Kidney glomerular epithelial cell (primary cell): Measurements from ENCODE around the gene IQCB1.
A peak's percentile ranks its signal among the peaks of the same experiment; 100 is the strongest.
"Not testable (repeated sequence)": the region's sequence is repeated elsewhere in the genome, so short reads cannot be mapped to it uniquely, and the experiment has no call there.

ENCODE experiments used
- DNase-seq: peaks from one replicate; lab custom pipeline; 2025; lab: John Stamatoyannopoulos, UW

IQCB1 gene

DNA sequence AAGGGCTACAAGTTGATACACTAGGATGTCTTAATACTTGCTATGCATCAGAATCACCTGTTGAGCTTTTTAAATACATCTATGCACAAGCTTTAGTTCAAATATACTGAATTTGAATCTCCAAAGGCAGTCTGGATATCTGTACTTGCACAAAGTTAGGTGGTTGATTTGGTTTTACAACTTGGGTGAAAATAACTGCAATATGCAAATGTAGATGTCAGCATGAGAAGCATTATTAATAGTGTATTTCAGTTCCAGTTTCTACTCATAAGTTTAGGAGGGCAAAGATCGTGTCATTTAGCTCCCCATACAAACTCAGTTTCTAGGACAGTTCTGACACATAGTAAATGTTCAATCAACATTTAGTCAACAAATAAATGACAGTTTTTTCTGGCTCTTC is 25.6 kb downstream of the IQCB1 start:
- no peak for DNase-seq

DNA sequence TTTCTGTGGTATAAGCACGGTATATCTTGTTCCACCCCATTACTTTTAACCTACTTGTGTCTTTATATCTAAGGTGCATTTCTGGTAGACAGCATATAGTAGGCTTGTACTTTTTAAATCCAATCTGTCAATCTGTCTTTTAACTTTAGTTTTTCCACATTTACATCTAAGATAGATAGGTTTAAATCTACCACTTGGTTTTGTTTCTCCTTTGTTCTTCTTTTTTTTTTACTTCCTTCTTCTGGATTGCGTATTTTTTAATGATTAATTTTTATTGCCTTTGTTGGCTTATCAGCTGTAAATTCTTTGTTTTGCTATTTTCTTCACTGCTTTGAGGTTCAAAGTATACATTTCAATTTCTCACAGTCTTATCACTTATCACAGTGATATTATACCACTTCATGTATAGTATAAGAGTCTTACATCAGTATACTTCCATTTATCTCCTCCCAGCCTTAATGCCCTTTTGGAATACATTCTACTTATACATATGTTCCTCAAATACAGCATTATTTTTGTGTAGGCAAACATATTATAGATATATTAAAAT is 31.0 kb downstream of the IQCB1 start:
- DNase-seq: no peak

DNA sequence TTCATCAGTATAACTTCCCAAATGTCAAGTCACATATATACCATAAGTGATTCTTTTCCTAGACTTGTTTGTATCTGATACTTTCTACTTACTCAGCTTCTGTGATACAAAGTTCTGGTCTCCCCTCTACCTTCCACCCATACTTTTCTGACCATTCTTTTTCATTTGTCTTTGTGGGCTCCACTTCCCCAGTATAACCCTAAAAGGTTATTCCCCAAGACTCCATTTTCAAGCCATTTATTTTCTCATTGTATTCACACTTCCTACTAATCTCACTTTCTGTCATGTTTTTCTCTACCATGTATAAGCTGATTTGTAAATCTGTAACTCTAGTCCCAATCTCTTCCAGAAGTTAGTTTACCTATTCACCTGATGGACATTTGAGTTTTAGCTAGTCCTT is 34.0 kb downstream of the IQCB1 start:
- no peak for DNase-seq

DNA sequence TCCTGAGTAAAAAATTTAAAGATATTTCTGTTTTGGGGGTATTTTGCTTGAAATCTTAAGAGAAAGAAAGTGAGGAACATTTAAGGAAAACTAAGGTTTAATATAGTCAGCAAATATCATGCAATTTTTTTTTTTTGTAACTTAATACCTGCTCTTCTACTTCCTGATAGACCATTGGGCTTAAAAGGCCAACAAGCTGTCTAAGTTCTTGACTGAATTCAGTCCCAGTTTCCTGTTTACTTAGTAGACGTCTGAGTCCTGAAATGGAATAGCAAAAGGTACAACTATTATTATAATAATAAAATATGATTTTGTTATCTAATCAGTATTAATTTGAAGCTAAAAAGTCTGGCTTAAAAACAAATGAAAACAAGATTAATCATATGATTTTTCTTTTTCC is 37.9 kb downstream of the IQCB1 start:
- no peak for DNase-seq

DNA sequence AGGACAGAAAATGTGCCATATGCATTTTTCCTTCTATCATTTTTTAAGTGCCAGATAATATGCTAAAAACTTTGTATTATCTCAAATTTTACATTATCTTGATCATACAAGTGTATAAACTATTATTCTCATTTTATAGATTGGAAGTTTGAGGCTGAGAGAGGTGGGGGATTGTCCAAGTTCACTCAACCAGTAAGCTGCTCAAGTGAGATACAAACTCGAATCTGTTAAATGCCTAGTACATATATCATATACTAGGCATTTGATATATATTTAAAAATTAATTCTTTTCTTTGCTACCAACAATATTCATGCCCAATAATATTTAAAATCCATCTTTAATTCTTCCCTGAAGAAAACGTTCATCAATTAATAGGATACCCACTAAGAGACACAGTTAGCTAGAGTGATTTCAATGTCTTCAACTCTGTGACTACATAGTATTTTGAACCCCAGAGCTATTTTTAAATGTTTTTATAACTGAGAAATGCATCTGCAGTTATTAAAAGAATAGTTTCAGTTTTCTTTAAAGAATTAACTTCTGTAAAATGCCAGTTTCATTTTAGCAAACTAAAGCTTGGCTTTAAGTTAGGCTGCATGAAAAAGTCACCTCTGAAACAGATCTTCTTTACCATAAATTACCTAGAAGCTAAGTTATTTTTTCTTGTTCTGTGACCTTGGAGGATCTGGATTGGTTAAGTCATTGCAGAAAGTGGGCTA is 40.4 kb downstream of the IQCB1 start:
- DNase-seq: no peak

GRCh38 chr3:121793078-121793477 is 41.8 kb downstream of the IQCB1 start:
- DNase-seq: no peak

- DNase-seq: no peak
These were observed 48.4 kb downstream of the IQCB1 start for GRCh38 chr3:121786485-121786884.

DNA sequence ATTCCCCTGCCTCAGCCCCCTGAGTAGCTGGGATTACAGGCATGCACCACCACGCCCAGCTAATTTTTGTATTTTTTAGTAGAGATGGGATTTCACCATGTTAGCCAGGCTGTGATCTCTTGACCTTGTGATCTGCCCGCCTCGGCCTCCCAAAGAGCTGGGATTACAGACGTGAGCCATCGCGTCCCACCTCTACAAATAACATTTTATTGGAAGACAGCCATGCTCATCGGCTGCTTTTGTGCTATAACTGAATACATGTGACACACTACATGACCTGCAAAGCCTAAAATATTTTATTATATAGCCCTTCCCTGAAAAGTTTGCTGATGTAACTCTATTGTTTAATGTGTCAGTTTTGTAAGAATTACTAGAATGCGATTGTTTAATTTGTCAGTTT is 52.1 kb downstream of the IQCB1 start:
- DNase-seq: not testable (repeated sequence)

- no peak for DNase-seq
These were observed 53.2 kb downstream of the IQCB1 start for GRCh38 chr3:121781611-121782010.

DNA sequence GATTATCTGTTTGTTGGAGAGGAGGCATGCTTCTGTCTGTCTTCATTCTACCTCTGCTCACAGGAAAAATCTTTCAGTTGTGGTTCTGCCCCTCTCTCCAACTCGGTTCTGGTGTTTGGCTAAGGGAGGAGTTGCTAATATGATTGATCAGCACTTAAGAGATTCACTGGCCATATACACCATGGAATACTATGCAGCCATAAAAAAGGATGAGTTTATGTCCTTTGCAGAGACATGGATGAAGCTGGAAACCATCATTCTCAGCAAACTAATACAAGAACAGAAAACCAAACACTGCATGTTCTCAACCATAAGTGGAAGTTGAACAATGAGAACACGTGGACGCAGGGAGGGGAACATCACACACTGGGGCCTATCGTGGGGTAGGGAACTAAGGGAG is 59.8 kb downstream of the IQCB1 start:
- not testable (repeated sequence) for DNase-seq

DNA sequence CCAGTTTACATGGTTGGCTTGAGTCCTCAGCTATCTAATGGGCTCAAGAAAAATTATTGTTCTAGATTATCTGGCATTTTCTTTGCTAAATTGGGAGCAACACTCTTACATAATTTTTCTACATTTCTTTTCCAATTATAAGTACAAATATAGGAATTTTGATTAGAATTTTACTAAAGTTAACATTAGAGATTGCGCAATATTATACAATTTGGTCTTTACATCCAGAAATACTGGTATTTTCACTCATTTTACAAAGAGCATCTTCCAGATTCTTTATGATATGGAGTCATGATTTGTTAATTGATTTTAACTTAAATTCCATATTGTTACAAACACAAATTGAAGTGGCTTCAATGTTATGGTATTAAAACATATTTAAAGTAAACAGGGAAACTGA is 65.6 kb downstream of the IQCB1 start:
- DNase-seq: no peak

DNA sequence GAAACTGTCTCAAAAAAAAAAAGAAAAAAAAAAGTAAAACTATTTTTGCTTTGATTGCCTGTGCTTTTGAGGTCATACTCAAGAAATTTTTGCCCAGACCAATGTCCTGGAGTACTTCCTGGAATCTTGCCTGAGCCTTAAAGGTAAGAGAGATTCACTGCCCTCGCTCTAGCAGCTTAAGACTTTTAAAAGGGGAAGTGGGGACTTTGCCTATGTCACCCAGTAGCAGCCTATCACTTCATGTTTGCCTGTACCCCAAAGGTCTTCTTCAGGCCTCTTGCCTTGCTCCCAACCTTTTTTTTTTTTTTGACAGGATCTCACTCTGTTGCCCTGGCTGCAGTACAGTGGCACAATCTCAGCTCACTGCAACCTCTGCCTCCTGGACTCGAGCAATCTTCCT is 66.4 kb downstream of the IQCB1 start:
- DNase-seq: no peak

GRCh38 chr3:121759541-121760202 is 75.2 kb downstream of the IQCB1 start:
- DNase-seq: no peak

DNA sequence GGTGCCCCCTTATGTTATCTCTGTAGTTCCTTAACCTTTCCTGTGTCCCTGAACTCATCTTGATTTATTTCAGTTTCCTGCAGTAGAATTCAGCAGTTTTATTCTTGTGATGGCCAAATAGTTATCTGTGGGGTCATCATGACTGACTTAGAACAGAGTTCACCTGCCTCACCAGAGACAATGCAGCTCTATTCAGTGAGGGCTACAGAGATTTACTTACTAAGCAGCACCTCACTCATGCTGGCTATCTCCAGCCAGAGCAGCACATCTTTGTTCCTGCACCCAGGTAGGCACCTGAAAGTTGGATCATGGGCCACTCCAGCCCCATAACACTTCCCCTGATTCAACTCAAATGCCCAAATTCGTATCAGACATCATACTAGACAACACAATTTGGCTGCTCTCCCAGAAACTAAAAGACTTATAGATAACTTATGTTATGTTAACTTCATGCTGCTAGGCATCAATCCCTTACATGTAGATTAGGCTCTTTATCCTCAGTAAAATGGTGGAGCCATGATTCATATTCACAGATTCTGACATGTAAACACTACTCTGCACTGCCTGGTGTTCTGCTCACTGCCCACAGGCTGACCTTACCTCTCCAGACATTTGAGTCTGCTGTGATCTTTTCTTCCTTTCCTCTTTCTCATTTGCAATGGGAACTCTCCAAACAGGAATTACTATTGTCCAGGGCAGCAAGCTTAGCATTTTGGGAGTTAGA is 76.0 kb downstream of the IQCB1 start:
- DNase-seq: no peak

DNA sequence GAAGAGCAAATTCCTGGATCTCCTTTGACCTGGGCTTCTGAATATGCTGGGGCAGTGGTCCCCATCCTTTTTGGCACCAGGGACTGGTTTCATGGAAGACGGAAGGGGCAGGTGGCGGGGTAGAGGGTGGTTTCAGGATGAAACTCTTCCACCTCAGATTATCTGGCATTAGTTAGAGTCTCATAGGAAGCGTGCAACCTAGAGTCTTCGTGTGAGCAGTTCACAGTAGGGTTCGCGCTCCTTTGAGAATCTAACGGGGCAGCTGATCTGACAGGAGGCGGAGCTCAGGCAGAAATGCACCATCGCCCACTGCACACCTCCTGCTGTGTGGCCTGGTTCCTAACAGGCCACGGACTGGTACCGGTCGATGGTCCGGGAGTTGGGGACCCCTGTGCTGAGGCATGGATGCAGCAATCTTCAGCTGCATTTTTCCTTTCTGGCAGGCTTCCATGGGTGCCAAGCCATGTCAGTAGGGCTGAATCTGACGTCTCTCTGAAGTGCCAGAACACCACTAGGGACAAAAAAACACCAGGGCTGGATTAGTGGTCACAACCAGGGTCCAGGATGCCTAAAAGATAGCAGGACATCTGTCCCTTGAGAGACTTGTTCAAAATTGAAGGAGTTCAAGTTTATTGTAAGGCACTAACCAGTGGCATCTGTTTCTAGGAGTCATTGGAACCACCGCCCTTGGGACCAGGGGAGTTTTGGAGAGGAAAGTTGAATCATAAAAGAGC is 76.9 kb downstream of the IQCB1 start:
- no peak for DNase-seq

- DNase-seq: no peak
These were observed 77.6 kb downstream of the IQCB1 start for GRCh38 chr3:121757087-121757811.

GRCh38 chr3:121752772-121753171 is 82.1 kb downstream of the IQCB1 start:
- no peak for DNase-seq

DNA sequence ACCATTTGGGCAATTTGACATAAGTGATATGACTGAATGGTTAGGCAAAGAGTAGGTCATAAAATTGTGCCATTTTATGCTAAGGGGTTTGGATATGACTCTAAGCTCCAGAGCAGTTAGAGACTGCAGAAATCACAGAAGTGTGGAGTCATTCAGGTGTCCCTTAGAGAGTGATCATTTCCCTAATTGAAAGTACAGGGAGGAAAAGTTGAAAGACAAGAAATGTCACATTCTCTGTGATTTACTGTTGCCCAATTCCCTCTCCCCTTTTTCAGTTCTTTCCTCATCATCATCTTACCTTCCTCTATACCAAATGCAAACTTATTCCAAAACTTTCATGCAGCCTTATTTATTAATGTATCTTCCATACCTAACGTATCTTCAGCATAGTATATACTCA is 82.6 kb downstream of the IQCB1 start:
- DNase-seq: no peak

GRCh38 chr3:121750087-121750415 is 84.8 kb downstream of the IQCB1 start:
- no peak for DNase-seq

- DNase-seq: peak; percentile 100
These were observed 85.4 kb downstream of the IQCB1 start, which contains the start of gene GOLGB1 for GRCh38 chr3:121749276-121750086. Gene GOLGB1 (minus strand): TSS chr3:121749741. CDS start chr3:121730971, 18,770 bp downstream.
